Ascending aorta (tissue), 2 donors: Measurements from ENCODE around the gene PGBD4. TPM values are rescaled to one million over a fixed set of nuclear protein-coding genes. Genes with fewer than 3 reads are reported as not detected.

Source experiments
- DNase-seq, 2 donors: peaks; one replicate each; pipeline ENCODE4 v3.0.0-alpha.2; 2019; ENCODE audit warnings: low spot score in 2 of 2
- H3K27ac ChIP-seq, 2 donors: fragments of 200-600 bp; sonication (generic); one replicate each; pipeline ENCODE4 v1.5.1; 2016 to 2017; ENCODE audit warnings: mild to moderate bottlenecking in 1 of 2
- H3K27me3 ChIP-seq: fragments of 200-600 bp; sonication (generic); one replicate; pipeline ENCODE4 v1.5.1; 2017
- H3K36me3 ChIP-seq, 2 donors: fragments of 200-600 bp; sonication (generic); one replicate each; pipeline ENCODE4 v1.5.1; 2016
- H3K4me1 ChIP-seq, 2 donors: fragments of 200-600 bp; sonication (generic); one replicate each; pipeline ENCODE4 v1.5.1; 2016 to 2017; ENCODE audit warnings: mild to moderate bottlenecking in 1 of 2
- H3K4me3 ChIP-seq, 2 donors: fragments of 200-600 bp; sonication (generic); one replicate each; pipeline ENCODE4 v1.5.1; 2016 to 2017; ENCODE audit warnings: mild to moderate bottlenecking in 1 of 2
- H3K9me3 ChIP-seq, 2 donors: fragments of 200-600 bp; sonication (generic); one replicate each; pipeline ENCODE4 v1.5.1; 2016
- intact Hi-C: fragments of 100-400 bp; cut with DNase I; formaldehyde crosslinking; loops from one replicate; pipeline ENCODE4 v1.15.1; 2023
- total RNA-seq: library from RNA; depleted of rRNA; stranded (reverse); fragments of >200 nt; gene quantifications from one replicate; pipeline ENCODE4 v1.1.0, GENCODE V29; 2016
- TF ChIP-seq, protein P1 (sequence below), 3 experiments: fragments of 200-600 bp in 2 of 3; fragments of 450-650 bp in 1 of 3; sonication (generic) in 2 of 3; IDR thresholded peaks; one replicate each; pipeline ENCODE4 v1.5.1; 2016 to 2019; ENCODE audit warnings: antibody characterized with exemption in 3 of 3, mild to moderate bottlenecking in 1 of 3, moderate library complexity in 1 of 3

Gene PGBD4
- 3.5 TPM for total RNA-seq

DNA sequence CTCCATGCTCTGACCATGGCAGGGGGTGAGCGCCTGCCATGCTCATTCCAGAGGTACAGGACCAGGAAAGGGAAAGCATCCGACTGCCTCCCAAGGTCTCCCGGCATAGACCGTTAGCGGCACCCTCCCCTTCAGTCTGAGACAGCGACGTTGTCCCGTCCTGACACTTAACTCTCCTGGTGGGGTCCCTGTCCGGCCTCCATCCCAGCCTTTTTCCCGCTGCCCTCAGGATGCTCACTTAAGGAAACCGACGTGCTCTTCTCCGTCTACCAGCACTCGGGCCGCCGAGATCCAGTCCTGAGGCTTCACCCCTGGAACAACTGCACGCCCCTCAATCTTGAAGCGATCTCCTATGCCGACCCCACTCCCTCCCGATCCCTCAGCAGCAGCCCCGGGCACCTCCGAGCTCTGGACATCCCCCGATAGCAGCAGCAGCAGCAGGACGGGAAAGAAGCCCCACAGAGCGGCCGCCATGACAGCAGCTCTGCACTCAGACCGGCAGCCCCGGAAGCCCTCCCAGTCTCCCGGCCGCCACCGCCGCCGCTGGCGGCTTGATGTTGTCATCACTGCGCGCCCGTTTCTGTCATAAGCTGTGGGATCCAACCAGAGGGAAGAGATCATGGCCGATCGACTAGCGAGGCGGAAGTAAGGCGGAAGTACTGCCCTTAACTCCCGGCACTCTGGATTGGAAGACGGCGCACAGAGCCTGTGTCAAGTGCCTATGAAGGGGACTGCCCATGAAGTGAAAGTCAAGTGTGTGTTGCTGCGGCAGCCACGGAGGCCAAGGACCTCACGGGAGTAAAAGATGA, at the start of gene PGBD4, which contains the start of gene EMC7:
PGBD4 (plus strand) TSS at position 718 of the 809 bp plus-strand sequence. CDS start 449 bp downstream, outside the sequence.
EMC7 (minus strand) TSS at position 497 of the 809 bp plus-strand sequence; CDS start at position 474, 23 bp downstream.
- TF ChIP-seq, protein P1, sequence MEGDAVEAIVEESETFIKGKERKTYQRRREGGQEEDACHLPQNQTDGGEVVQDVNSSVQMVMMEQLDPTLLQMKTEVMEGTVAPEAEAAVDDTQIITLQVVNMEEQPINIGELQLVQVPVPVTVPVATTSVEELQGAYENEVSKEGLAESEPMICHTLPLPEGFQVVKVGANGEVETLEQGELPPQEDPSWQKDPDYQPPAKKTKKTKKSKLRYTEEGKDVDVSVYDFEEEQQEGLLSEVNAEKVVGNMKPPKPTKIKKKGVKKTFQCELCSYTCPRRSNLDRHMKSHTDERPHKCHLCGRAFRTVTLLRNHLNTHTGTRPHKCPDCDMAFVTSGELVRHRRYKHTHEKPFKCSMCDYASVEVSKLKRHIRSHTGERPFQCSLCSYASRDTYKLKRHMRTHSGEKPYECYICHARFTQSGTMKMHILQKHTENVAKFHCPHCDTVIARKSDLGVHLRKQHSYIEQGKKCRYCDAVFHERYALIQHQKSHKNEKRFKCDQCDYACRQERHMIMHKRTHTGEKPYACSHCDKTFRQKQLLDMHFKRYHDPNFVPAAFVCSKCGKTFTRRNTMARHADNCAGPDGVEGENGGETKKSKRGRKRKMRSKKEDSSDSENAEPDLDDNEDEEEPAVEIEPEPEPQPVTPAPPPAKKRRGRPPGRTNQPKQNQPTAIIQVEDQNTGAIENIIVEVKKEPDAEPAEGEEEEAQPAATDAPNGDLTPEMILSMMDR (IDR thresholded peaks at IDR 0.05), result no peak
- H3K4me3 ChIP-seq, result peak within 1 kb of the TSS; percentile 85 to 86
- intact Hi-C loops, result loop anchor here (1.0 to 5.0 kb wide), 6 partner anchors 63 to 886 kb away; partner anchors contain the start of genes AVEN, KATNBL1, LPCAT4 and NOP10

GRCh38 chr15:34054081-34054707, 47.7 kb upstream of the PGBD4 start:
- H3K4me1 ChIP-seq, result peaks cover 4 to 11% of the 10 kb centered on the region in 2 donors
- H3K27ac ChIP-seq, result peak overlapping the region in 1 of 2 donors; percentile 72
- DNase-seq, result no peak
- no peaks in the 10 kb centered on the region for H3K27me3 ChIP-seq
- peaks cover 0 to 22% of the 10 kb centered on the region in 2 donors for H3K9me3 ChIP-seq
- no peaks in the 10 kb centered on the region for H3K36me3 ChIP-seq
- TF ChIP-seq, protein P1 (IDR thresholded peaks at IDR 0.05), result no peak
- intact Hi-C loops, result loop anchor here (10.0 kb wide), 2 partner anchors 291 to 741 kb away; partner anchors contain the start of genes ACTC1, NOP10 and NUTM1
- H3K4me3 ChIP-seq, result no peak overlapping the region

More for the DNA sequence above, at the start of gene PGBD4, which contains the start of gene EMC7:
- H3K27ac ChIP-seq, result peak within 1 kb of the TSS; percentile 86 to 87
- no peaks in the 10 kb centered on the region for H3K9me3 ChIP-seq
- H3K27me3 ChIP-seq, result no peaks in the 10 kb centered on the region
- DNase-seq, result peak; percentile 97 to 99
- H3K4me1 ChIP-seq, result peaks cover 0 to 3% of the 10 kb centered on the region in 2 donors
- H3K36me3 ChIP-seq, result no peaks in the 10 kb centered on the region

DNA sequence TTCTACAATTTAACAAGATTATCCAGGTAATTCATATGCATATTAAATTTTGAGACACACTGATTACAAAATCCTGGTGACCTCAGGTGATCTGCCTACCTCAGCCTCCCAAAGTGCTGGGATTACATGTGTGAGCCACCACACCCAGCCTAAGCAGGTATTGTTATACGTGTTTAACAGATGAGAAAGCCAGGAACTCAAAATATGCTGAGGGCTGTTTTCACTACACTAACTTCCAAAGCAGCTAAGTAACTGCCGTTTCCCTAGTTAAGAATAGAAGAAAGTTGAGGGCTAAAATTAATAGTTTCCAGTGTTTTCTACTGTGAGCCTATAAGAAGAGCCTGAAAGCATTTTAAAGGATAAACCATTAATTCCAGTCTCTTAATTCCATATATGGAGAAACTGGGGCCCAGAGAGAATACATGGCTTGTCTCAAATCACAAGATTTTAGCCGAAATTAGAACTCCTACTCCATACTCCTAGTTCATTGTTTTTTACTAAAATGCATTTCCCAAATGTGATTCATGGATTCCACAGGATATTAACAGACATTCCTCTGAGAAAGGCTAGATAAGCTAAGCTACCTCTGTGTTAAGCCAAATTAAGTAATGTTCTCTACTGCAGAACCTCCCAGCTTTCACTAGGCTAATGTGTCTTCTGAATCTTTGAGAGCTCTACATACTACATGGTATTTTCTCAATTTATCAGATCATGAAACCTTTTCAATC, 45.9 kb upstream of the PGBD4 start:
- Histone ChIP-seq H3K27me3 (no peaks in the 10 kb centered on the region), H3K27ac (peak overlapping the region; percentile 72 to 83), H3K4me3 (peak overlapping the region in 1 of 2 donors; percentile 4), H3K4me1 (peaks cover 4 to 11% of the 10 kb centered on the region in 2 donors), H3K9me3 (peaks cover 0 to 10% of the 10 kb centered on the region in 2 donors), H3K36me3 (no peaks in the 10 kb centered on the region)
- DNase-seq, result no peak
- TF ChIP-seq, protein P1 (IDR thresholded peaks at IDR 0.05), result no peak
- intact Hi-C loops, result loop anchor here (1.0 to 10.0 kb wide), 4 partner anchors 17 to 739 kb away; partner anchors contain the start of genes ACTC1, AVEN, NOP10 and NUTM1

DNA sequence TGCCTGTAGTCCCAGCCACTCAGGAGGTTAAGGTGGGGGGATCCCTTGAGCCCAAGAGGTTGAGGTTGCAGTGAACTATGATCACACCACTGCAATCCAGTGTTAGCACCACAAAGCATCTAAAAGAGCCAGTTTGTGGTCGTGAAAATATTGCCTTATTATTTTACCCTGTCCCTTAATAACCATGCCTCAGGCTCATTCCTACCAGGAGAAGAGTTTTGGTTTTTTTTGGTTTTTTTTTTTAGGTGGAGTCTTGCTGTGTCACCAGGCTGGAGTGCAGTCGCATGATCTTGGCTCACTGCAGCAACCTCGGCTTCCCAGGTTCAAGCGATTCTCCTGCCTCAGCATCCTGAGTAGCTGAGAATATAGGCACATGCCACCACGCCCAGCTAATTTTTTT, 45.0 kb upstream of the PGBD4 start:
- Histone ChIP-seq H3K36me3 (no peaks in the 10 kb centered on the region), H3K27me3 (no peaks in the 10 kb centered on the region), H3K27ac (peak overlapping the region; percentile 72 to 83), H3K9me3 (peaks cover 0 to under 1% of the 10 kb centered on the region in 2 donors), H3K4me1 (peaks cover 4 to 11% of the 10 kb centered on the region in 2 donors), H3K4me3 (no peak overlapping the region)
- TF ChIP-seq, protein P1 (IDR thresholded peaks at IDR 0.05), result no peak
- intact Hi-C loops, result loop anchor here (1.0 to 10.0 kb wide), 4 partner anchors 18 to 738 kb away; partner anchors contain the start of genes ACTC1, AVEN, NOP10 and NUTM1
- DNase-seq, result no peak

DNA sequence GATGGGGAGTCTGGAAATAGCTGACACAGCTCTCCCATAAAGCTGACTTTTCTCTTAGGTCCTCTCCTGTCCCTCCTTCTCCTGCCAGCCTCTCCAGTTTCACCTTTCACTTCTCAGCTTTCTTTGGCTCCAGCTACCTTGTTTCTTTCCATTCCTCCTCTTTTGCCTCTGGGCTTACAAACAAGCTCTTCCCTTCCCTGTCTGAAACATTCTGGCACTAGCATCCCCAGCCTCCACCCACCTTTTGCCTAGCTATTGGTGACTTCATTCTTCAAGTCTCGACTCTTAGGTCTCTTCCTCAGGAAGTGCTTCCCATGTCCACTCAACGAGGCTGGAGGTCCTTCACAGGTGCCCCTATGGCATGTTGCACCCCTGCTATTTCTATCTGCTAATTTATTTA, 42.4 kb upstream of the PGBD4 start:
- TF ChIP-seq, protein P1 (IDR thresholded peaks at IDR 0.05), result no peak
- H3K4me3 ChIP-seq, result no peak overlapping the region
- H3K36me3 ChIP-seq, result no peaks in the 10 kb centered on the region
- DNase-seq, result no peak
- H3K27ac ChIP-seq, result no peak overlapping the region
- H3K27me3 ChIP-seq, result no peaks in the 10 kb centered on the region
- no peaks in the 10 kb centered on the region for H3K9me3 ChIP-seq
- intact Hi-C loops, result loop anchor here (5.0 to 10.0 kb wide), 3 partner anchors 285 to 735 kb away; partner anchors contain the start of genes ACTC1, NOP10 and NUTM1
- H3K4me1 ChIP-seq, result peaks cover 4 to 11% of the 10 kb centered on the region in 2 donors
